ENCODE results near the gene CNPY1. TPM values are rescaled to one million over a fixed set of nuclear protein-coding genes. Genes with fewer than 3 reads are reported as not detected.

CNPY1 gene
- total RNA-seq, 1 experiment from 2014 or later: not detected

GRCh38 chr7:155454183-155455112 lies 91.9 kb downstream of the CNPY1 start:
- no peak overlapping the region for H3K18ac ChIP-seq (ENCODE audit: insufficient read length, low read depth, low read length)
- H4K20me1 ChIP-seq (ENCODE audit: control insufficient read depth, insufficient read depth, insufficient read length): peaks cover 3% of the 10 kb centered on the region
- H3K23me2 ChIP-seq (ENCODE audit: insufficient read length, low read depth, low read length, poor library complexity, severe bottlenecking): peaks cover 3% of the 10 kb centered on the region
- no peaks in the 10 kb centered on the region; a peak in 2 of 7 replicates for H3K36me3 Mint-ChIP-seq (ENCODE audit: insufficient read depth in 1 of 3, low read depth in 3 of 3)
- no peak overlapping the region for H3K23ac ChIP-seq (ENCODE audit: insufficient read length, low read depth, low read length)
- H2AK5ac ChIP-seq (ENCODE audit: insufficient read length, low read length): no peak overlapping the region
- H3K79me2 ChIP-seq (ENCODE audit: insufficient read depth, low read length): no peaks in the 10 kb centered on the region
- no peak for DNase-seq
- H3K4ac ChIP-seq (ENCODE audit: low read depth, low read length): no peak overlapping the region
- H3K4me1 Mint-ChIP-seq: peaks cover 4 to 24% of the 10 kb centered on the region in 2 experiments; a peak in 2 of 4 replicates
- TF ChIP-seq CTCF (conservative IDR thresholded peaks at IDR 0.05): no peak
- no peak overlapping the region for H3T11ph ChIP-seq (ENCODE audit: low read length)
- no peak overlapping the region for H3K9ac ChIP-seq (ENCODE audit: extremely low read depth, insufficient read length, low read length)
- no peak overlapping the region for H4K5ac ChIP-seq (ENCODE audit: insufficient read length, low read depth, low read length)
- H3K27me3 ChIP-seq (ENCODE audit: insufficient read depth, low read length): peaks cover 92% of the 10 kb centered on the region
- H2BK15ac ChIP-seq (ENCODE audit: low read depth, low read length): no peak overlapping the region
- no peak overlapping the region for H2BK12ac ChIP-seq (ENCODE audit: insufficient read length, low read depth, low read length)
- no peaks in the 10 kb centered on the region for H3K4me1 ChIP-seq (ENCODE audit: insufficient read depth, low read length)
- no peaks in the 10 kb centered on the region for H3K9me3 ChIP-seq (ENCODE audit: control insufficient read depth, low read depth, low read length)
- H3K79me1 ChIP-seq (ENCODE audit: insufficient read depth, low read depth, low read length, poor library complexity, severe bottlenecking): no peaks in the 10 kb centered on the region
- no peak overlapping the region for H4K91ac ChIP-seq (ENCODE audit: insufficient read length, low read depth, low read length)
- H3K56ac ChIP-seq (ENCODE audit: insufficient read length, low read depth, low read length): no peak overlapping the region
- H3K4me2 ChIP-seq (ENCODE audit: insufficient read depth, insufficient read length, low read length): no peak overlapping the region
- peak overlapping the region in 1 of 2 experiments; percentile 50; a peak in 1 of 5 replicates for H3K4me3 Mint-ChIP-seq
- no peak overlapping the region for H2BK20ac ChIP-seq (ENCODE audit: low read depth, low read length, poor library complexity, severe bottlenecking)
- no peak overlapping the region for H2BK5ac ChIP-seq (ENCODE audit: insufficient read length, low read length)
- no CpG with 5 or more reads among the region's 82 CpGs for WGBS (ENCODE audit: extremely low coverage, insufficient read length, low lambda C conversion rate)
- no peak overlapping the region for H3K27ac Mint-ChIP-seq
- no peak overlapping the region for H4K8ac ChIP-seq (replicated peaks; ENCODE audit: insufficient read length, low read depth, low read length)
- H2BK120ac ChIP-seq (ENCODE audit: low read depth, low read length, poor library complexity, severe bottlenecking): no peak overlapping the region
- peaks cover 0 to 10% of the 10 kb centered on the region in 2 experiments; a peak in 2 of 5 replicates for H3K9me3 Mint-ChIP-seq
- H2AFZ ChIP-seq (ENCODE audit: low read length): no peak overlapping the region
- no peak overlapping the region for H3K27ac ChIP-seq (ENCODE audit: insufficient read length, low read depth, low read length)
- no peak overlapping the region for H3K14ac ChIP-seq (ENCODE audit: insufficient read depth, low read length)
- peaks cover 95% of the 10 kb centered on the region for H3K27me3 Mint-ChIP-seq (ENCODE audit: low read depth)

All from H9 (cell line).